Measurements from ENCODE around the gene BTF3. TPM values are rescaled to one million over a fixed set of nuclear protein-coding genes. Genes with fewer than 3 reads are reported as not detected.

Gene BTF3
- total and polyA plus RNA-seq, 2 donors (not counting 3 experiments of a cell fraction or from before 2014, with no cell fraction given), result 325 to 637 TPM

DNA sequence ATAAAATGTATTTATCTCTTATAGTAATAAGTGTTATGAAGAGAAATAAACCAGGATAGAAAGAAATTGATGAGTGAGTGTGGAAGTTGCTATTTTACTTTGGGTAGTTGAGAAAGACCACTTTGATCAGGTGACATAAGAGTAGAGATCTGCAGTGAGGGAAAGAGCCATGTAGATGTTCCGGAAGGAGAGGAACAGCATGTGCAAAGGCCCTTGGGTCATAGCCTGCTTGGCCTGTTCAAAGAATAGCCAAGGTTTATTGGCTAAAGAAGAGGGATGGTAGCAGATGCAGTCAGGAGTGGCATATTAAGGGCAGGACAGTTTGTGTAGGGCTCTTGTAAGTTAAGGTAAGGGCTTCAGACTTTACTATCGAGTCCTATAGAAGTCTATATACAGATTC lies 3.2 kb downstream of the BTF3 start:
- DNase-seq (ENCODE audit: low read depth, low spot score) (no peak), FAIRE-seq (no peak)
- no peaks in the 10 kb centered on the region for H3K9me1 ChIP-seq (replicated peaks; ENCODE audit: control insufficient read depth, extremely low read depth, insufficient read depth, low read length)
- peaks cover 11% of the 10 kb centered on the region for H4K20me1 ChIP-seq (replicated peaks; ENCODE audit: control insufficient read depth, extremely low read depth, insufficient read depth, low read length)
- ChIA-PET POLR2A (no interaction called here), CTCF (interaction anchor here (0.7 kb wide), 1 partner anchor 10 kb away, joined by 4 read pairs; no protein-coding TSS in a partner anchor)
- H3K79me2 ChIP-seq (ENCODE audit: control insufficient read depth, insufficient read depth, low read length), result peaks cover 54% of the 10 kb centered on the region
- peaks cover 8 to 39% of the 10 kb centered on the region in 2 experiments for H3K36me3 ChIP-seq (ENCODE audit: control insufficient read depth in 2 of 2, extremely low read depth in 1 of 2, insufficient read depth in 2 of 2, low read length in 2 of 2)
- H3K27ac ChIP-seq (ENCODE audit: insufficient read depth, low read depth, low read length), result no peak overlapping the region
- H3K4me2 ChIP-seq (ENCODE audit: insufficient read depth, low read length), result peak overlapping the region; percentile 99
- H3K27me3 ChIP-seq (ENCODE audit: control insufficient read depth in 2 of 2, insufficient read depth in 2 of 2, low read length in 2 of 2), result no peaks in the 10 kb centered on the region
- H2AFZ ChIP-seq (ENCODE audit: low read depth, low read length), result no peak overlapping the region
- H3K9ac ChIP-seq (replicated peaks; ENCODE audit: extremely low read depth, insufficient read depth, low read length), result peak overlapping the region; percentile 30
- dilution Hi-C loops (cut with MboI; ENCODE audit: extremely low pct_ligation_motif_present, low sequenced_read_pairs), result no loop called here
- H3K4me1 ChIP-seq (ENCODE audit: control insufficient read depth, extremely low read depth, insufficient read depth, low read length), result peaks cover 26% of the 10 kb centered on the region
- no peaks in the 10 kb centered on the region for H3K9me3 ChIP-seq (replicated peaks; ENCODE audit: control insufficient read depth, insufficient read depth, low read length)
- intact Hi-C loops (cut with micrococcal nuclease), result no loop called here
- no TSS peak for BruUV-seq (replicated peaks)
- no peak overlapping the region for H3K4me3 ChIP-seq (replicated peaks in 1 of 3; ENCODE audit: insufficient read depth in 1 of 3, low read depth in 1 of 3, low read length in 3 of 3)
- TF ChIP-seq, protein P1, sequence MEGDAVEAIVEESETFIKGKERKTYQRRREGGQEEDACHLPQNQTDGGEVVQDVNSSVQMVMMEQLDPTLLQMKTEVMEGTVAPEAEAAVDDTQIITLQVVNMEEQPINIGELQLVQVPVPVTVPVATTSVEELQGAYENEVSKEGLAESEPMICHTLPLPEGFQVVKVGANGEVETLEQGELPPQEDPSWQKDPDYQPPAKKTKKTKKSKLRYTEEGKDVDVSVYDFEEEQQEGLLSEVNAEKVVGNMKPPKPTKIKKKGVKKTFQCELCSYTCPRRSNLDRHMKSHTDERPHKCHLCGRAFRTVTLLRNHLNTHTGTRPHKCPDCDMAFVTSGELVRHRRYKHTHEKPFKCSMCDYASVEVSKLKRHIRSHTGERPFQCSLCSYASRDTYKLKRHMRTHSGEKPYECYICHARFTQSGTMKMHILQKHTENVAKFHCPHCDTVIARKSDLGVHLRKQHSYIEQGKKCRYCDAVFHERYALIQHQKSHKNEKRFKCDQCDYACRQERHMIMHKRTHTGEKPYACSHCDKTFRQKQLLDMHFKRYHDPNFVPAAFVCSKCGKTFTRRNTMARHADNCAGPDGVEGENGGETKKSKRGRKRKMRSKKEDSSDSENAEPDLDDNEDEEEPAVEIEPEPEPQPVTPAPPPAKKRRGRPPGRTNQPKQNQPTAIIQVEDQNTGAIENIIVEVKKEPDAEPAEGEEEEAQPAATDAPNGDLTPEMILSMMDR (IDR thresholded peaks at IDR 0.05; ENCODE audit: extremely low read depth in 1 of 2, insufficient read depth in 1 of 2, low read depth in 1 of 2, low read length in 2 of 2), result no peak
- no peak for TF ChIP-seq FOS (IDR thresholded peaks at IDR 0.05; ENCODE audit: borderline replicate concordance, insufficient read depth, low read length)
- TF ChIP-seq POLR2A (IDR thresholded peaks at IDR 0.05; ENCODE audit: low read depth, low read length), result no peak
- TF ChIP-seq GATA2 (IDR thresholded peaks at IDR 0.05; ENCODE audit: insufficient read depth, insufficient read length, low read depth, low read length), result no peak
- TF ChIP-seq MYC (IDR thresholded peaks at IDR 0.05; ENCODE audit: low read depth, low read length), result no peak
- no peak for TF ChIP-seq EZH2 (IDR thresholded peaks at IDR 0.05; ENCODE audit: borderline replicate concordance, low read depth, low read length, severe bottlenecking)
- TF ChIP-seq POLR2AphosphoS5 (IDR thresholded peaks at IDR 0.05; ENCODE audit: insufficient read depth, low read depth, low read length), result no peak
- TF ChIP-seq MAX (IDR thresholded peaks at IDR 0.05; ENCODE audit: insufficient read depth, insufficient read length), result no peak
- TF ChIP-seq JUN (IDR thresholded peaks at IDR 0.05; ENCODE audit: borderline replicate concordance, insufficient read depth, insufficient read length, low read depth), result no peak

Data from endothelial cell of umbilical vein (primary cell).